Caco-2 (cell line): ENCODE data around the gene ETFB. TPM values are rescaled to one million over a fixed set of nuclear protein-coding genes. Genes with fewer than 3 reads are reported as not detected.
A peak's percentile ranks its signal among the peaks of the same experiment; 100 is the strongest.

Source experiments
- BruUV-seq: library from RNA; stranded (reverse); fragments of 400-500 nt; replicated peaks from 2 replicates; lab custom pipeline; 2021; lab: Mats Ljungman, UMichigan
- CTCF ChIA-PET: fragments of 300-600 bp; sonication (Branson Sonifier 250); formaldehyde crosslinking; loops from one replicate; lab custom pipeline; 2022; ENCODE audit warnings: antibody characterized with exemption; lab: Charles Lee
- POLR2A ChIA-PET: fragments of 300-600 bp; sonication (Branson Sonifier 250); formaldehyde crosslinking; loops from one replicate; lab custom pipeline; 2022; ENCODE audit warnings: antibody characterized with exemption; lab: Charles Lee
- DNase-seq, 2 experiments: peaks; one replicate each; pipeline versions ENCODE4 v3.0.0 to v3.0.0-alpha.2; 2020 to 2022
- H3K27me3 ChIP-seq: replicated peaks from 2 replicates; pipeline ENCODE4 v1.6.0; 2011; ENCODE audit warnings: low read length; ENCODE audit not compliant: control insufficient read depth, insufficient read depth
- H3K36me3 ChIP-seq: 2 replicates; pipeline ENCODE4 v1.5.1; 2011; ENCODE audit warnings: low read length; ENCODE audit not compliant: control insufficient read depth, insufficient read depth
- H3K4me1 ChIP-seq: fragments of 250-450 bp; sonication (Bioruptor Pico); 2 replicates; pipeline ENCODE4 v1.5.1; 2020; ENCODE audit warnings: mild to moderate bottlenecking
- H3K4me3 ChIP-seq: 2 replicates; pipeline ENCODE4 v1.5.1; 2011; ENCODE audit warnings: low read depth, mild to moderate bottlenecking, control low read depth, low read length
- H3K9me3 ChIP-seq: fragments of 250-450 bp; sonication (Bioruptor Pico); 2 replicates; pipeline ENCODE4 v1.5.1; 2020; ENCODE audit warnings: mild to moderate bottlenecking, moderate library complexity
- H3K27ac Mint-ChIP-seq: one replicate; pipeline ENCODE4 v1.8.0; 2022; ENCODE audit warnings: mixed read lengths; ENCODE audit not compliant: unreplicated experiment
- H3K27me3 Mint-ChIP-seq: one replicate; pipeline ENCODE4 v1.8.0; 2022; ENCODE audit warnings: mixed read lengths; ENCODE audit not compliant: insufficient read depth, unreplicated experiment
- H3K36me3 Mint-ChIP-seq: one replicate; pipeline ENCODE4 v1.8.0; 2022; ENCODE audit warnings: mild to moderate bottlenecking, mixed read lengths; ENCODE audit not compliant: insufficient read depth, unreplicated experiment
- H3K4me1 Mint-ChIP-seq: one replicate; pipeline ENCODE4 v1.8.0; 2022; ENCODE audit warnings: low read depth, mixed read lengths; ENCODE audit not compliant: unreplicated experiment
- H3K4me3 Mint-ChIP-seq: one replicate; pipeline ENCODE4 v1.8.0; 2022; ENCODE audit warnings: mild to moderate bottlenecking, moderate library complexity, mixed read lengths; ENCODE audit not compliant: unreplicated experiment
- H3K9me3 Mint-ChIP-seq: one replicate; pipeline ENCODE4 v1.8.0; 2022; ENCODE audit warnings: mixed read lengths; ENCODE audit not compliant: unreplicated experiment
- intact Hi-C: fragments of 100-400 bp; cut with micrococcal nuclease; formaldehyde crosslinking; loops from one replicate; pipeline ENCODE4 v1.10.0; 2022; ENCODE audit not compliant: unreplicated experiment
- total RNA-seq: library from RNA; stranded (reverse); gene quantifications from 2 replicates; pipeline ENCODE4 v1.2.3, GENCODE V29; 2022
- TF ChIP-seq, protein P1 (sequence below), 2 experiments: fragments of 200-600 bp in 1 of 2; IDR thresholded peaks; 1 replicate in 1 of 2; 2 replicates in 1 of 2; pipeline versions ENCODE4 v1.5.1 to v1.8.0; 2011 to 2022; ENCODE audit warnings: antibody characterized with exemption in 1 of 2, control low read depth in 1 of 2, inconsistent platforms in 1 of 2, low read depth in 1 of 2, low read length in 1 of 2, mild to moderate bottlenecking in 1 of 2, moderate library complexity in 1 of 2; ENCODE audit not compliant: insufficient read depth in 1 of 2, severe bottlenecking in 1 of 2, unreplicated experiment in 1 of 2

ETFB gene
- total RNA-seq, 1 experiment from 2014 or later = 228 TPM

DNA sequence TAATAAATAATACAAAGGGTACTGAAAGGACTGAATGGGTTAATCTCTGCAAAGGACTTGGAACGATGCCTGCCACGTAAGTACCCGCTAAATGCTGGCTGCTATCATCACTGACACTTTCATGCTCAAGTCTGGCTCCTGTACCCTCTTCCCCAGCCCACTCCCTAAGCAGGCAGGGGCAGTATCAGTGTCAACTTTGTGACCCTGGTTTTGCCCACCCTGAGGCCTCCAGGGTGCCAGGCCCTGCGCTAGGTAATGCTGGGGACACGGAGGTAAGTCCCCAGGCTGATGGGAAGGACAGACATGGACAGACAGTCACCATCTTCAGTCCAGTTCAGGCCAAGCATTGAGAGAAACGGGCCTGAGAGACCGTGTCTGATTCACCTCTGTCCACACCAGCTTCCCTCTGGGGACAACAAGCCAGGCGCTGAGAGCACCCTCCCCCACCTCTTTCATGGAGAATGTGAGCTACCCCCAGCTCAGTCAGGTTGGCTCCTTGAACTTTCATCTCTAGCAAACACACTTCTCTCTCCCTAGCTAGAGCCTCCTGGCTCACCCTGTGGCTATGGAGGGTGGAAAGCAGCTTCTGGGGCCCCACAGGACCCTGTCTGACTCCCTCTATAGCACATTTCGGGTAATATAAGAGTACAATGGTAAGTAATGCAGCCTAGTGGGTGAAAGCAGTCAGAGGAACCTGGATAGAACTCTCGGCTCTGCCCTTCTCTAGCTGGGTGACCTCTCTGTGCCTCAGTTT is 800 bp downstream of the ETFB start:
- H3K4me3 ChIP-seq = peak overlapping the region; percentile 77
- Mint-ChIP-seq H3K9me3 (no peaks in the 10 kb centered on the region), H3K4me3 (peak overlapping the region; percentile 94), H3K27me3 (no peaks in the 10 kb centered on the region), H3K36me3 (peaks cover 38% of the 10 kb centered on the region), H3K27ac (peak overlapping the region; percentile 100), H3K4me1 (peaks cover 39% of the 10 kb centered on the region)
- H3K4me1 ChIP-seq = peaks cover 50% of the 10 kb centered on the region
- DNase-seq = peak; percentile 70 to 83
- no TSS peak for BruUV-seq
- POLR2A ChIA-PET = interaction anchor here (0.5 to 1.7 kb wide), 7 partner anchors 8 to 229 kb away, joined by 3 to 52 read pairs (median 11); partner anchors contain the start of gene VSIG10L
- CTCF ChIA-PET = interaction anchor here (0.5 to 1.6 kb wide), 4 partner anchors 11 to 291 kb away, joined by 4 to 24 read pairs (median 8); no protein-coding TSS in a partner anchor
- no peaks in the 10 kb centered on the region for H3K9me3 ChIP-seq
- no peaks in the 10 kb centered on the region for H3K27me3 ChIP-seq
- TF ChIP-seq, protein P1, sequence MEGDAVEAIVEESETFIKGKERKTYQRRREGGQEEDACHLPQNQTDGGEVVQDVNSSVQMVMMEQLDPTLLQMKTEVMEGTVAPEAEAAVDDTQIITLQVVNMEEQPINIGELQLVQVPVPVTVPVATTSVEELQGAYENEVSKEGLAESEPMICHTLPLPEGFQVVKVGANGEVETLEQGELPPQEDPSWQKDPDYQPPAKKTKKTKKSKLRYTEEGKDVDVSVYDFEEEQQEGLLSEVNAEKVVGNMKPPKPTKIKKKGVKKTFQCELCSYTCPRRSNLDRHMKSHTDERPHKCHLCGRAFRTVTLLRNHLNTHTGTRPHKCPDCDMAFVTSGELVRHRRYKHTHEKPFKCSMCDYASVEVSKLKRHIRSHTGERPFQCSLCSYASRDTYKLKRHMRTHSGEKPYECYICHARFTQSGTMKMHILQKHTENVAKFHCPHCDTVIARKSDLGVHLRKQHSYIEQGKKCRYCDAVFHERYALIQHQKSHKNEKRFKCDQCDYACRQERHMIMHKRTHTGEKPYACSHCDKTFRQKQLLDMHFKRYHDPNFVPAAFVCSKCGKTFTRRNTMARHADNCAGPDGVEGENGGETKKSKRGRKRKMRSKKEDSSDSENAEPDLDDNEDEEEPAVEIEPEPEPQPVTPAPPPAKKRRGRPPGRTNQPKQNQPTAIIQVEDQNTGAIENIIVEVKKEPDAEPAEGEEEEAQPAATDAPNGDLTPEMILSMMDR (IDR thresholded peaks at IDR 0.05; ENCODE audit: insufficient read depth in 1 of 2, low read depth in 1 of 2, low read length in 1 of 2, severe bottlenecking in 1 of 2, unreplicated experiment in 1 of 2) = no peak
- intact Hi-C loops = no loop called here
- 0 out of 2 replicates have a peak, but pooled peaks cover 1% of the 10 kb centered on the region for H3K36me3 ChIP-seq

- no peak for DNase-seq
- Mint-ChIP-seq H3K4me1 (peaks cover 39% of the 10 kb centered on the region), H3K36me3 (peaks cover 39% of the 10 kb centered on the region), H3K27me3 (no peaks in the 10 kb centered on the region), H3K27ac (peak overlapping the region; percentile 100), H3K4me3 (peak overlapping the region; percentile 94), H3K9me3 (no peaks in the 10 kb centered on the region)
- Histone ChIP-seq H3K4me3 (no peak overlapping the region), H3K27me3 (no peaks in the 10 kb centered on the region), H3K4me1 (peaks cover 55% of the 10 kb centered on the region), H3K9me3 (no peaks in the 10 kb centered on the region), H3K36me3 (0 out of 2 replicates have a peak, but pooled peaks cover 1% of the 10 kb centered on the region)
- TF ChIP-seq, protein P1 (IDR thresholded peaks at IDR 0.05; ENCODE audit: insufficient read depth in 1 of 2, low read depth in 1 of 2, low read length in 1 of 2, severe bottlenecking in 1 of 2, unreplicated experiment in 1 of 2) = no peak
- no TSS peak for BruUV-seq
- CTCF ChIA-PET = interaction anchor here (1.9 kb wide), 1 partner anchor 10 kb away, joined by 8 read pairs; no protein-coding TSS in a partner anchor
- POLR2A ChIA-PET = no interaction called here
- intact Hi-C loops = no loop called here
Observed at GRCh38 chr19:51364200-51365106, 1.7 kb downstream of the ETFB start.

GRCh38 chr19:51361239-51361638 is 4.9 kb downstream of the ETFB start:
- Histone ChIP-seq H3K36me3 (peaks cover 1% of the 10 kb centered on the region; the same call in 1 of the 2 replicates), H3K4me3 (no peak overlapping the region), H3K4me1 (peaks cover 56% of the 10 kb centered on the region), H3K27me3 (no peaks in the 10 kb centered on the region), H3K9me3 (no peaks in the 10 kb centered on the region)
- BruUV-seq = no TSS peak
- CTCF ChIA-PET = no interaction called here
- Mint-ChIP-seq H3K9me3 (no peaks in the 10 kb centered on the region), H3K4me3 (no peak overlapping the region), H3K36me3 (peaks cover 39% of the 10 kb centered on the region), H3K27me3 (no peaks in the 10 kb centered on the region), H3K4me1 (peaks cover 51% of the 10 kb centered on the region), H3K27ac (peak overlapping the region; percentile 36)
- TF ChIP-seq, protein P1 (IDR thresholded peaks at IDR 0.05; ENCODE audit: insufficient read depth in 1 of 2, low read depth in 1 of 2, low read length in 1 of 2, severe bottlenecking in 1 of 2, unreplicated experiment in 1 of 2) = no peak
- POLR2A ChIA-PET = no interaction called here
- DNase-seq = no peak
- intact Hi-C loops = no loop called here
